Neuron (in vitro differentiated cells): ENCODE measurements around the gene HOXB4.

Experiments used
- H2AFZ ChIP-seq: one replicate; pipeline ENCODE4 v1.6.1; 2013; ENCODE audit warnings: low read depth, mild to moderate bottlenecking, inconsistent platforms, low read length, moderate library complexity
- H3K27me3 ChIP-seq: one replicate; pipeline ENCODE4 v1.6.1; 2013; ENCODE audit warnings: low read length; ENCODE audit not compliant: insufficient read depth
- H3K36me3 ChIP-seq: one replicate; pipeline ENCODE4 v1.6.1; 2013; ENCODE audit warnings: low read length; ENCODE audit not compliant: insufficient read depth
- H3K4me1 ChIP-seq: one replicate; pipeline ENCODE4 v1.6.1; 2013; ENCODE audit warnings: low read length; ENCODE audit not compliant: insufficient read depth
- H3K4me3 ChIP-seq: 2 replicates; pipeline ENCODE4 v1.5.1; 2013; ENCODE audit warnings: mild to moderate bottlenecking, low read length, moderate library complexity
- H3K9me3 ChIP-seq: one replicate; pipeline ENCODE4 v1.6.1; 2013; ENCODE audit warnings: low read length

HOXB4 gene

DNA sequence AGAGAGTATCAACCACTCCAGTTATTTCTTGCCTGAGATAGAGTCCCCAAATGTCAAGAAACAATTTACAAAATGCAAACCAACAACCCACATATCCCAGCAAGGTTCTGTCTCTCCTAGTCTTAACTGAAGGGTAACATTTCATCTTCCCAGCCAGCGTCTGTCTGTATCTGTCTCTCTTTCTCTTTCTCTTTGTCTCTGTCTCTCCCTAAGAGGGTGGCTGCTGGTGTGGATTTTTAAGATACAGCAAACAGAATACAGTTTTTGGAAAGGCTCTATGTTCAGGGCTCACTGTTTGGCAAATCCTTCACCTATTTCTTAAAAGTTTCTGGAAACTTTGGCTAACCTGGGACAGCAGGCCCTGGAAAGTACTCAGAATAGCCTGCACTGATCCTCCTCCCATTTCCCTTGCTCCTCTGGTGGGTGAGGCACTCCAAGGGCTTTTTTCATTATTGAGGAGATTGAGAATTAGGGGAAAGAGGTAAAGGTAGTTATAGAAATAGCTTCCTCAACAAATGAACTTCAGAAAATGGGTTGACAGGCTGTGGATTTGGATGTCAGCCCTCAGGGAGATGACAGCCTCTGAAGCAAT lies 6.2 kb downstream of the HOXB4 start:
- H2AFZ ChIP-seq, result no peak overlapping the region
- no peak overlapping the region for H3K4me3 ChIP-seq
- H3K9me3 ChIP-seq, result no peaks in the 10 kb centered on the region
- H3K4me1 ChIP-seq, result no peaks in the 10 kb centered on the region
- no peaks in the 10 kb centered on the region for H3K36me3 ChIP-seq
- H3K27me3 ChIP-seq, result peaks cover 98% of the 10 kb centered on the region

DNA sequence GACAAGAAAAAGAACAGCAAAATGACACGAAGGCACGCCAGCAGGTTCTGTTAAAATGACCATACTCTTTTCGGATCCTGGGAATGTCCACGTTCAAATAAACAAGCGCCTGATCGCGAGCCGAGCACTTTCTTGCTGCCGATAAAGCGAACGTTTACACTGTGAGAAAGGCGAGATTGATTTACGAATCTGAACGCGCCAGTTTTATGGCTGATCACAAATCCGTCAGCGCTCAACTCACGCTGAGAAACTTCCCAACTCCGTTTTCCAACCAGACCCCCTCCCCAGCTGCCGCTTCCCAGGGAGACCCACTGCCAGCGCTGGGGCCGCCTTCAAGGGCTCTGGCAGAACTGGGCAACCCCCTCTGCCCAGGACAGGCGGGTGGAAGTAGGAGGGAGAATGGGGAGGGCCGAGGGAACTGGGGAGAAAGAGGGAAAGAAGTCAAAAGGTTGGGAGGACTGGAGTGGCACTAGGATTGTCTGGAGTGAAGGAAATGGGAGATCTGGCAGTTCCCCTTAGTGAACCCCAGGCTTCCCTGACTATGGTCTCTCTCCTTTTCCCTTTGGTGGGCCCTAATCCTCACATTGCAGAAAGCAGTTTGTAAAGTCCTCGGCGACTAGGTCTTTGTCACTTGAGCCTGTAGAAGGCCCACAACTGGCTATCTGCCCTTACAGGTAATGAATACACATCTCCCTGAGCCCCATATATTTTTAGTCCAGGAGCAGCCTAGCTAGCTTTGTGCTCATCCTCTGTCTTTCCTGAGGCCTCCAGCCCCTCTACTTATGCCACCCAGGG lies 6.9 kb downstream of the HOXB4 start:
- Histone ChIP-seq H3K36me3 (no peaks in the 10 kb centered on the region), H3K4me1 (no peaks in the 10 kb centered on the region), H2AFZ (no peak overlapping the region), H3K4me3 (no peak overlapping the region), H3K27me3 (peaks cover 100% of the 10 kb centered on the region), H3K9me3 (no peaks in the 10 kb centered on the region)

DNA sequence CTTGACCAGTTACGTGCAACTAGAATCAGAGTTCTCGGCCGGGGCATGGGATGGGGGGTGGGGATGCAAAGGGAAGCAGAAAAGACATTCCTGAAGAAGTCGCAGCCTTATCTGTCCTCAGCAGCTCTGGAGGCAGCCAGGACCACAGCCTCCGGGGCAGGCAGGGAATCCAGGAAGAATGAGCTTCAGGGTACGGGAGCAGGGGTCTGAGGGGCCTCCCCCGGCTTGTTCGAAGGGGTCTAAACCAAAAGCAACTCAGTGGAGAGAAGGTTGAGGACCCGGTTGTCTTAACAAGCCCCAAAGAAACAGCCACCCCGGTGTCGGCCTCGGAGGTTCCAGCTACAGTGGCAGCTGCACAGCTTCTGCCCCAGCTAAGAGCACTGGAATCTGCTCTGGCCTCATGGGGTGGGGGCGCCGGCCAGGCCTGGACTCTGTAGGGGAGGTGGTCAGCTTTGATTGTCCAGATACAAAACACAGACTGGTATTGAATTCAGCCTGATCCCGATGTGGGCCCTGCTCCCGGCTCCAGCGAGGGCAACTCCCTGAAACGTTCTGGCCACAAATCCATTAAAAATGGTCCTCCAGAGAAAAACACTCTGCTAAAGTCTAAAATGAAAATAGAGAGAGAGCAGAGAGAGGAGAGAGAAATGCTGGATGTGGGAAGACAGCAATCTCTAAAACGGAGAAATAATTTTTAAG lies 7.7 kb downstream of the HOXB4 start:
- Histone ChIP-seq H3K36me3 (no peaks in the 10 kb centered on the region), H2AFZ (no peak overlapping the region), H3K4me3 (no peak overlapping the region), H3K27me3 (peaks cover 100% of the 10 kb centered on the region), H3K4me1 (no peaks in the 10 kb centered on the region), H3K9me3 (no peaks in the 10 kb centered on the region)

DNA sequence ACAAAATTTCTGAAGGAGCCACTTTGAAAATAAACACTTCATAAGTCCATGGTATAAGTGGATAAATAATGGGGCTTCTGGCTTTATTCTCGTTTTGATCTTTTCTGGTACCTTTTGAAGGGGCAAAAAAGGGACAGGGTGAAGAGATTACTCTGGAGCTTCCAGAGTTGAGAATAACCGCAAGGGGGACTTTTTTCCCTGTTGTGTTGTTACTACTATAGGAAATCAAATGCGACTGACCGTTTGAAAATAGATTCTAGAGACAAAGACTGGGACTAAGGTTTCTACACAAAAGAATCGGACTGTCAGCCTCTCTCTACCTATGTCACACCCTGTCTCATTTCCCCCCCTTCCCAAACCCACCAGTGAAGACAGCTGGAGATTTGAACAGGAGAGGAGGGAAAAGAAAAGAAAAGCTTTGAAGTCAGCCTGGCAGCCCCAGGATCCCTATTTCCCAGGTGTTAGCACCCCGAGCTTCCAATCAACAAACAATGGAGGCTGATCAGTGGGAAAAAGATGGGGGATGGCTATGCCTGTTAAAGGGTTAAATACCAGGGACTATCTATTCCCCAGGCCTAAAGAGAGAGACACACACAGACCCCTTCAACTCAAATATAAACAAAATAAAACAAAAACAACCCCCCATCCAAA lies 8.4 kb downstream of the HOXB4 start:
- Histone ChIP-seq H3K4me1 (no peaks in the 10 kb centered on the region), H3K4me3 (no peak overlapping the region)

DNA sequence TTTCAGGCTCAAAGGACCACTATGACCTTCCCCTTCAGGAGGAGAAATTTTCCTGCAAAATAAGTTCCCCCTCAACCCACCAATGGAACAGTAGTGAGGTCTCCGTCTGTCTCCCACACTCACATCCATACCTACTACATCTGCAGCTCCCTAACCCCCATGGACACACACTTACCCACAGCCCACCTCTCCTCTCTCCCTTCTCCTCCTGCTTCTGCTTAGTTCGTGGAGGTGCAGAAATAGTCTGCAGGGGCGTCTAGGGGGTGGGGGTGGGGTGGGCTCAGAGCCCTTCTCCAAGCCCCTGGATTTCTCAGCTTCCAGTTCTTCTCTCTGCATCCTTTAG lies 8.9 kb downstream of the HOXB4 start:
- Histone ChIP-seq H3K27me3 (peaks cover 99% of the 10 kb centered on the region), H2AFZ (no peak overlapping the region), H3K4me1 (no peaks in the 10 kb centered on the region), H3K9me3 (no peaks in the 10 kb centered on the region), H3K36me3 (no peaks in the 10 kb centered on the region), H3K4me3 (no peak overlapping the region)

More for the DNA sequence above, 8.4 kb downstream of the HOXB4 start:
- Histone ChIP-seq H3K36me3 (no peaks in the 10 kb centered on the region), H3K27me3 (peaks cover 100% of the 10 kb centered on the region), H3K9me3 (no peaks in the 10 kb centered on the region), H2AFZ (no peak overlapping the region)

DNA sequence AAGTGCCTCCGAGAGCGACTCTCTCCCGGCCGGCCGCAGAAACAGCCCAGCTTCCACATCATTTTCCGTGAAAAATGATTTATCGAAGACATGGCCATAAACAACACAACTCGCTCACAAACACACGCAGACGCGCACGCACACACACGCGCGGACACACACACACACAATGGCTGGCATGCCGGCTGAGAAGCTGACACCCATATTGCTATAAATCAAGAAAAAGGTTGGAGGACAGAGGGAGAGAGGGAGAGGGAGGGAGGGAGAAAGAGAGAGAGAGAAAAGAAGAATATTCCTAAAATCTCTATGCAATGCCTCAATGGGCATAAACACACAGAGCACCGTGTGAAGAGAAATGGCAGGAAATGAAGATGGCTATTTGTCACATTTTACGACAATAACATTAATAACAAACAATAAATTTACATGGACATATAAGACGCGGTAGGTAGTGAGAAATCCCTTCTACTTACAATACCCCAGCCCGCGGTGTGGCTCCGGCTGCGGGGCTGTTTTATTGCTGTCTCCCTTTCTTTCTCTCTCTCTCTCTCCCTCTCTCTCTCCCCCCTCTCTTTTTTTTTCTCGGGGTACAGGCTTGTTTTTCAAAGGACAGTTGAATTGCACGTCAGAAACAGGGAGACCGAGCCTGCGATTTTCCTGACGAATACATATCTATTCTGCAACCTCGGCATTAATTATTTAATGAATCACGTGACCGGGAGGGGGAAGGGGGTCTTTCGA lies 9.5 kb downstream of the HOXB4 start:
- Histone ChIP-seq H2AFZ (no peak overlapping the region), H3K4me1 (no peaks in the 10 kb centered on the region), H3K4me3 (no peak overlapping the region), H3K9me3 (no peaks in the 10 kb centered on the region), H3K36me3 (no peaks in the 10 kb centered on the region), H3K27me3 (peaks cover 96% of the 10 kb centered on the region)

DNA sequence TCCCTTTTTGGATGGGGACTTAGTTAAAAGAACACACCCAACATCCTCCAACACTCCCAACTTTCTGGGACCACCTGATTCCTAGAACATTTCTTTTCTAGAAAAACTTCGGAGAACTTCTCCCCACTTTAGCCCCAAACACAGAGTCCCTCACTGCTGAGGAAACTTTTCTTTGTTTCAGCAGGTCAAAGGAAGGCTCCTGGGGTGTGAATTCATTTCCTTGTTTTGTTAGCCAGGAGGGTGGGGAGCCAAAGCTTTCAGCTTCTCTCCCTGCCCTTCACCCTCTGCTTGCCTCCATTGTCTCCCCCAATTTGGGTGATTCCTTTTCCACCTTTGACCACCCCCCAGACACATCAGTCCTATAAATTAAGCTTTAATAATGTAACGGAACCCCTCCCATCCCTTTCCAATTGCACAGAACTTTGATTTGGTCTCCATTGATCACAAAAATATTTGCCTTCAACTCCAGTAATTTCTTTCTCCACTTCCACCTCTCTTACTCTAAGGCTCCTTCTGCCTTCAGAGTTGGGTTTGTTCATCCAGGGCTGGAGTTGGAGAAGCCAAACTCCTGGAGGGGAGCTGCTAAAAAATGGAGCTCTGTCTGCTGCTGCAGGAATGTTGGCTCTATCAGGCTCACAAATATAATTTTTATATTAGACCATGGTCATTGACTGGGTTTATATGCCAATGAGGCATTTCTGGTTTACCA lies 10.3 kb downstream of the HOXB4 start:
- no peaks in the 10 kb centered on the region for H3K36me3 ChIP-seq
- H3K9me3 ChIP-seq, result no peaks in the 10 kb centered on the region
- H3K27me3 ChIP-seq, result peaks cover 96% of the 10 kb centered on the region
- no peak overlapping the region for H3K4me3 ChIP-seq
- H2AFZ ChIP-seq, result no peak overlapping the region
- H3K4me1 ChIP-seq, result no peaks in the 10 kb centered on the region

DNA sequence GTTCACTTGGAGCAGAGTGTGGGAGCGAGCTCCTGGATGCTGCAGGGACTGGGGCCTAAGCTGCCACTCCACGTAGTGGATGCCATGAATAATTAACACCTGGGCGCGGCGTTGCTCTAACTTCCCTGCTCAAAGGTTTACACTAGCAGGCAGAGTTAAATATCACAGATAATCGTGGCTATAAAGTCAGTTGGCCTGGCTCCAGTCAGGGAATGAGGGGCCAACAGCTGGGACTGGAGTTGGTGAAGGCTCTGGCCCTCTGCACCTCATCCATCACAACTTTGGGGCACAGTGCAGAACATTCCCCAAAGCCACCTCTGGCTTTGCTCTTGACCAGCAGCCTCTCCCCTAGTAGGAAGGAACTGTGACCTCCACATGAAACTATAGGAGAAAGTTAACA lies 10.9 kb downstream of the HOXB4 start:
- Histone ChIP-seq H3K4me3 (no peak overlapping the region), H3K36me3 (no peaks in the 10 kb centered on the region), H3K4me1 (no peaks in the 10 kb centered on the region), H2AFZ (no peak overlapping the region), H3K9me3 (no peaks in the 10 kb centered on the region), H3K27me3 (peaks cover 96% of the 10 kb centered on the region)

DNA sequence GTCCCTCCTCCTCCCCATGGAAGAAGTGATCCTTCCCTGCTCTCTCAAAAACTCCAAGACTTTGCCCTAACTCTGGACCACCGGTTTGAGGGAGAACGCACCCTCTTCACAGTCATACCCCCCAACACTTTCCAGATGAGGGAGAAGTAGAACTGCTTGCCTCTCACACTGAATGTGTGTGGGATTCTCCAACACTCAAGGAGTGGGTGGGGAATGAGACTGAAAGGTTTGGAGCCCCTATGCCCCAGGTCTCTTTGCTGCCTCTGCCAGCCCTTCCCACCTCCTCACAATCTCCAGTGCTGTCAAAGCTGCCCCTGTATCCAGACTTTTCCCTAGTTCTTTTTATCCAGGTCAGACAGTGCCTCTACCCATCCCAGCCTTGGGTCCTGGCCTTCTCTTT lies 11.4 kb downstream of the HOXB4 start:
- Histone ChIP-seq H2AFZ (no peak overlapping the region), H3K27me3 (peaks cover 96% of the 10 kb centered on the region), H3K36me3 (no peaks in the 10 kb centered on the region), H3K4me3 (no peak overlapping the region), H3K4me1 (no peaks in the 10 kb centered on the region), H3K9me3 (no peaks in the 10 kb centered on the region)

DNA sequence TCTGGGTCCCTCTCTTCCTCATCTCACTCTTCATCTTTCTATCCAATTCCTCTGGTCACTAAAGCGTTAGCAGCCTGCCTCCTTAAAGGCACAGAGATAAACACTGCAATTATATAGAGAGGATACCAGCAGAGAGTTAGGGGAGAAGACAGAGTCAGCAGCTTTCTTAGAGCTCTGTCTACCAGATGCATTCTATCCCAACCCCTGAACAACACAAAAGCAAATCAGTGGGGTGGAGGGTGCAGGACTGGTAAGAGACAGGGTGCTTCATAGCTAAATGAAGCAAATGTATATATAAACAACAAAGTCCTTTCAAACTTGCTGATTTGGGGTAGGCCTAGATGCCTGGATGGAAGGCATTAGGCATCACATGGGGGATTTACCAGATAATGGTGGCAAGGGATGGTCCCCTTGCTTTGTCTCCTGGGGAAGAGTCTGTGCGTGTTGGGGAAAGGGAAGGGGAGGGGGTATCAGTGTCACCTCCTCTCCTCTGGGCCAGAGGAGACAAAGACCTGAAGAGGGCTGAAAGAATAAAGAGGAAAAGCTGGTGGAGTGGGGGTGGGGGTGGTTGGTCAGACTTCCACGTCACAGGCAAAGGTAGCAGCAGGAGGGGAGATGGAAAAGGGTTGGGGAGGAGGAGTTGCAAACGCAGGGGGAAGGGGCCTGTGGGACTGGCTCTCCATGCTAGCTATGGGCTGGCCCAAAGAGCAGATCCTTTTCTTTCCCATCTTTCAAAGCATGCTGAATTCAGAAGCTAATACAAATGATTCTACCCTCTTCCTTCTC lies 12.0 kb downstream of the HOXB4 start:
- H3K36me3 ChIP-seq, result no peaks in the 10 kb centered on the region
- no peak overlapping the region for H3K4me3 ChIP-seq
- no peak overlapping the region for H2AFZ ChIP-seq
- no peaks in the 10 kb centered on the region for H3K4me1 ChIP-seq
- no peaks in the 10 kb centered on the region for H3K9me3 ChIP-seq
- peaks cover 96% of the 10 kb centered on the region for H3K27me3 ChIP-seq

DNA sequence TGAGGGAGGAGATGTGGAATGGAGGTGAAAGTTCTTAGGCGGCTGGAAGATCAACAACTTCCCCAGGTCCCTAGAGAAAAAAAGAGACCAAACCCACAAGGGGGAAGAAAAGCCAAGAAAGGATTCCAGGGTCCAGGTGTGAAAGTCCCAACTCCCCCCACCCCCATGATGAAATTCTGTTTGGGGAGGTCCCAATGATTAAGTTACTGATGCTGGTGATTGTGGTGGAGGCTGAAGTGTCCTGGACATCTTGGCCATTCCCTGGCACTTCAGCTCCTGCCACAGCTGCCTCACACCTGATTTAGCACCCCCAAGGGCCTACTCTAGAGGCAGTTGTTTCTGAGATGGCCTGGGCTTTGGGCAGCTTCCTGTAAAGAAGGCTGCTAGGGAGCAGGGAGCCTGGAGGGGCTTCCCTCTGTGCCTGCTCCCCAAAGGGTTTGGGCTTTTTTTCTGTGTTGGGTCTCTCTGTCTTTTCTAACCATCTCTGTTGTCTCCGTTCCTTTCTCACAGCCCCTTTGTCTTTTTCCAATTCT lies 13.1 kb downstream of the HOXB4 start:
- H3K27me3 ChIP-seq, result peaks cover 95% of the 10 kb centered on the region
- no peak overlapping the region for H3K4me3 ChIP-seq
- no peaks in the 10 kb centered on the region for H3K36me3 ChIP-seq
- H2AFZ ChIP-seq, result no peak overlapping the region
- no peaks in the 10 kb centered on the region for H3K4me1 ChIP-seq
- no peaks in the 10 kb centered on the region for H3K9me3 ChIP-seq
